CD4-positive, alpha-beta T cell (primary cell): Measurements from ENCODE around the gene CACNA1D. TPM values are rescaled to one million over a fixed set of nuclear protein-coding genes. Genes with fewer than 3 reads are reported as not detected.

Experiments
- ATAC-seq: fragments of 200-7000 bp; cut with Tn5 transposase; one replicate; pipeline ENCODE4 v1.10.0; 2022; ENCODE audit warnings: mild to moderate bottlenecking; ENCODE audit not compliant: poor library complexity
- CTCF ChIA-PET: fragments of 350-600 bp; sonication (Branson Sonifier 250); formaldehyde crosslinking; loops from one replicate; lab custom pipeline; 2021; ENCODE audit warnings: antibody characterized with exemption, inconsistent platforms; lab: Charles Lee
- POLR2A ChIA-PET: fragments of 350-600 bp; sonication (Branson Sonifier 250); formaldehyde crosslinking; loops from one replicate; lab custom pipeline; 2021; ENCODE audit warnings: antibody characterized with exemption, inconsistent platforms; lab: Charles Lee
- DNase-seq, 14 experiments: peaks; one replicate each; pipeline ENCODE4 v3.0.0-alpha.2; 2013 to 2020; ENCODE audit warnings: mixed read lengths in 2 of 14
- H3K27ac ChIP-seq, 2 donors: one replicate each; pipeline versions ENCODE4 v1.5.1 to v1.7.0; 2013; ENCODE audit warnings: low read length in 2 of 2, low read depth in 1 of 2, mild to moderate bottlenecking in 1 of 2
- H3K27me3 ChIP-seq, 2 experiments: 1 replicate in 1 of 2; 2 replicates in 1 of 2; pipeline versions ENCODE4 v1.6.1 to v1.7.0; 2013; ENCODE audit warnings: low read length in 2 of 2, control low read depth in 1 of 2, mild to moderate bottlenecking in 1 of 2, moderate library complexity in 1 of 2; ENCODE audit not compliant: insufficient read depth in 2 of 2, control insufficient read depth in 1 of 2
- H3K36me3 ChIP-seq: one replicate; pipeline ENCODE4 v1.6.1; 2013; ENCODE audit warnings: low read length, control low read depth; ENCODE audit not compliant: insufficient read depth
- H3K4me1 ChIP-seq: one replicate; pipeline ENCODE4 v1.6.1; 2013; ENCODE audit warnings: low read length, control low read depth; ENCODE audit not compliant: insufficient read depth
- H3K4me3 ChIP-seq: one replicate; pipeline ENCODE4 v1.5.1; 2013; ENCODE audit warnings: mild to moderate bottlenecking, low read length, moderate library complexity
- H3K9me3 ChIP-seq, 2 experiments: 1 replicate in 1 of 2; 2 replicates in 1 of 2; pipeline versions ENCODE4 v1.6.1 to v1.7.0; 2013; ENCODE audit warnings: low read length in 2 of 2, mild to moderate bottlenecking in 2 of 2, control low read depth in 1 of 2, moderate library complexity in 1 of 2; ENCODE audit not compliant: control insufficient read depth in 1 of 2, insufficient read depth in 1 of 2
- H3K27ac Mint-ChIP-seq: one replicate; pipeline ENCODE4 v1.8.0; 2020; ENCODE audit warnings: mixed read lengths
- H3K27me3 Mint-ChIP-seq: one replicate; pipeline ENCODE4 v1.8.0; 2021; ENCODE audit warnings: mixed read lengths
- H3K36me3 Mint-ChIP-seq: one replicate; pipeline ENCODE4 v1.8.0; 2021; ENCODE audit warnings: low read depth, mixed read lengths
- H3K4me1 Mint-ChIP-seq: one replicate; pipeline ENCODE4 v1.8.0; 2021; ENCODE audit warnings: low read depth, mixed read lengths
- H3K4me3 Mint-ChIP-seq: one replicate; pipeline ENCODE4 v1.8.0; 2020; ENCODE audit warnings: mild to moderate bottlenecking, mixed read lengths
- H3K9me3 Mint-ChIP-seq: one replicate; pipeline ENCODE4 v1.8.0; 2020; ENCODE audit warnings: mixed read lengths
- CTCF ChIP-seq: fragments of 200-600 bp; IDR thresholded peaks from one replicate; pipeline ENCODE4 v1.8.0; 2022; ENCODE audit warnings: antibody characterized with exemption, mild to moderate bottlenecking
- intact Hi-C, 2 experiments: fragments of 100-400 bp; cut with DNase I in 1 of 2; cut with micrococcal nuclease in 1 of 2; formaldehyde crosslinking; loops; one replicate each; pipeline versions ENCODE4 v1.15.1 to v1.9.0; 2023 to 2025; cut with DNase I, micrococcal nuclease
- total RNA-seq, 174 experiments: library from RNA in 2 of 174; stranded (reverse) in 2 of 174; gene quantifications; one replicate each; pipeline ENCODE4 v1.2.3 and lab custom pipeline; 2021 to 2026

Gene CACNA1D
- total RNA-seq, 2 experiments from 2014 or later = not detected

- no peaks in the 10 kb centered on the region for H3K36me3 Mint-ChIP-seq
- peaks cover 55% of the 10 kb centered on the region for H3K27me3 Mint-ChIP-seq
- H3K27ac Mint-ChIP-seq = no peak overlapping the region
- peaks cover 3% of the 10 kb centered on the region for H3K4me1 Mint-ChIP-seq
- DNase-seq (no peak), ATAC-seq (no peak)
- ChIA-PET POLR2A (no interaction called here), CTCF (no interaction called here)
- peak overlapping the region; percentile 54 for H3K4me3 Mint-ChIP-seq
- Histone ChIP-seq H3K4me1 (peaks cover 13% of the 10 kb centered on the region), H3K27ac (no peak overlapping the region), H3K36me3 (no peaks in the 10 kb centered on the region), H3K9me3 (no peaks in the 10 kb centered on the region), H3K27me3 (peaks cover 37 to 60% of the 10 kb centered on the region in 2 experiments), H3K4me3 (peak overlapping the region; percentile 29)
- intact Hi-C loops = no loop called here
- no peaks in the 10 kb centered on the region for H3K9me3 Mint-ChIP-seq
- no peak for TF ChIP-seq CTCF
Observed at GRCh38 chr3:53845103-53845880, 350.9 kb downstream of the CACNA1D start.

GRCh38 chr3:53845881-53846133, 351.4 kb downstream of the CACNA1D start:
- Histone ChIP-seq H3K27me3 (peaks cover 37 to 60% of the 10 kb centered on the region in 2 experiments), H3K4me1 (peaks cover 13% of the 10 kb centered on the region), H3K36me3 (no peaks in the 10 kb centered on the region), H3K4me3 (peak overlapping the region; percentile 29), H3K9me3 (no peaks in the 10 kb centered on the region), H3K27ac (no peak overlapping the region)
- H3K36me3 Mint-ChIP-seq = no peaks in the 10 kb centered on the region
- DNase-seq (no peak), ATAC-seq (no peak)
- no peaks in the 10 kb centered on the region for H3K9me3 Mint-ChIP-seq
- H3K4me3 Mint-ChIP-seq = peak overlapping the region; percentile 11
- ChIA-PET CTCF (no interaction called here), POLR2A (no interaction called here)
- intact Hi-C loops = no loop called here
- no peak for TF ChIP-seq CTCF
- peaks cover 3% of the 10 kb centered on the region for H3K4me1 Mint-ChIP-seq
- H3K27me3 Mint-ChIP-seq = peaks cover 55% of the 10 kb centered on the region
- H3K27ac Mint-ChIP-seq = no peak overlapping the region

GRCh38 chr3:53846134-53846850, 351.9 kb downstream of the CACNA1D start, which contains the start of the genes CHDH and IL17RB:
TSS of gene CHDH (minus strand) at chr3:53846419. CDS start at chr3:53824008, 22,411 bp downstream.
TSS of gene IL17RB (plus strand) at chr3:53846568. CDS start at chr3:53846589, 21 bp downstream.
- H3K27ac Mint-ChIP-seq = no peak within 1 kb of the TSS
- intact Hi-C loops = no loop called here

More at GRCh38 chr3:53846134-53846850, 351.9 kb downstream of the CACNA1D start, which contains the start of the genes CHDH and IL17RB:
- Mint-ChIP-seq H3K27me3 (peaks cover 60% of the 10 kb centered on the region), H3K4me1 (peaks cover 3% of the 10 kb centered on the region), H3K4me3 (peak within 1 kb of the TSS; percentile 54), H3K9me3 (no peaks in the 10 kb centered on the region), H3K36me3 (no peaks in the 10 kb centered on the region)
- Histone ChIP-seq H3K9me3 (no peaks in the 10 kb centered on the region), H3K4me1 (peaks cover 13% of the 10 kb centered on the region), H3K27ac (no peak within 1 kb of the TSS), H3K36me3 (no peaks in the 10 kb centered on the region), H3K27me3 (peaks cover 37 to 60% of the 10 kb centered on the region in 2 experiments), H3K4me3 (peak within 1 kb of the TSS; percentile 29)
- POLR2A ChIA-PET = no interaction called here
- DNase-seq (peak in 2 of 14 experiments; percentile 7 to 18), ATAC-seq (no peak)
- CTCF ChIA-PET = no interaction called here
- no peak for TF ChIP-seq CTCF
